ENCODE data around the gene DLGAP1.

The DLGAP1 gene

GRCh38 chr18:3874125-3874524 lies 581.0 kb downstream of the DLGAP1 start:
- H2AFZ ChIP-seq (ENCODE audit: low read depth, low read length), result no peak overlapping the region
- no peak overlapping the region for H3K27ac ChIP-seq (ENCODE audit: low read length)
- no peak overlapping the region for H3K4me3 ChIP-seq (ENCODE audit: low read length)
- H3K4me1 ChIP-seq (ENCODE audit: low read length), result no peaks in the 10 kb centered on the region
- H3K79me2 ChIP-seq (ENCODE audit: low read length), result no peaks in the 10 kb centered on the region
- no peaks in the 10 kb centered on the region for H3K9me3 ChIP-seq (ENCODE audit: insufficient read depth, low read length)
- H4K20me1 ChIP-seq (ENCODE audit: insufficient read depth, low read length), result no peaks in the 10 kb centered on the region
- H3K9ac ChIP-seq (ENCODE audit: low read length), result no peak overlapping the region
- TF ChIP-seq CTCF (IDR thresholded peaks at IDR 0.05; ENCODE audit: low read depth, low read length) (no peak), EZH2phosphoT487 (IDR thresholded peaks at IDR 0.05; ENCODE audit: low read depth) (no peak)
- H3K36me3 ChIP-seq (replicated peaks; ENCODE audit: low read depth, low read length), result no peaks in the 10 kb centered on the region
- peaks cover 55% of the 10 kb centered on the region for H3K27me3 ChIP-seq (ENCODE audit: low read depth, low read length)
- H3K4me2 ChIP-seq (ENCODE audit: low read length), result no peak overlapping the region

- TF ChIP-seq CTCF (IDR thresholded peaks at IDR 0.05; ENCODE audit: low read depth, low read length), result no peak
- no peak for TF ChIP-seq EZH2phosphoT487 (IDR thresholded peaks at IDR 0.05; ENCODE audit: low read depth)
- Histone ChIP-seq H3K36me3 (replicated peaks; ENCODE audit: low read depth, low read length) (no peaks in the 10 kb centered on the region), H3K9me3 (ENCODE audit: insufficient read depth, low read length) (no peaks in the 10 kb centered on the region), H3K9ac (ENCODE audit: low read length) (no peak overlapping the region), H3K27me3 (ENCODE audit: low read depth, low read length) (peaks cover 55% of the 10 kb centered on the region), H3K4me1 (ENCODE audit: low read length) (no peaks in the 10 kb centered on the region), H3K4me2 (ENCODE audit: low read length) (no peak overlapping the region), H4K20me1 (ENCODE audit: insufficient read depth, low read length) (no peaks in the 10 kb centered on the region), H3K4me3 (ENCODE audit: low read length) (no peak overlapping the region), H3K79me2 (ENCODE audit: low read length) (no peaks in the 10 kb centered on the region), H3K27ac (ENCODE audit: low read length) (no peak overlapping the region), H2AFZ (ENCODE audit: low read depth, low read length) (no peak overlapping the region)
Observed at GRCh38 chr18:3873698-3874097, 581.4 kb downstream of the DLGAP1 start.

DNA sequence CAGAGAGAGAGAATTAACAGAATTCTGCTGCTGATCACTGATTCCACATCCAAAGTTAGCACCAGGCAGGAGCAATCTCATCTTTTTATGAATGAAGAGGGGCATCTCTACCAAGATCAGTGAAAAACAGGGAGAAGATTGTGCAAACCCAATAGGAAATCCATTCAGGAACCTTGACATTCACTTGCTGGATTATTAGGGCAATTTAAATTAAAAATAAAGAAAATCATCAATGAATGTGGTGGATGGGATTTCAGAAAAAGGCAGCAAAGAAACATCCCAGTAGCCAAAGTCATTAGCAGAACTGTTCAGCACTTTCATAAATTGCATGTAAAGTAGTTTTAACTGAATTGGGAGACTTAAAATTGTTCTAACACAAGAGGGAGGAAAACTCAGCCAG lies 581.9 kb downstream of the DLGAP1 start:
- H3K4me1 ChIP-seq (ENCODE audit: low read length), result no peaks in the 10 kb centered on the region
- H3K9me3 ChIP-seq (ENCODE audit: insufficient read depth, low read length), result no peaks in the 10 kb centered on the region
- H3K27ac ChIP-seq (ENCODE audit: low read length), result no peak overlapping the region

GRCh38 chr18:3872641-3873040 lies 582.5 kb downstream of the DLGAP1 start:
- H2AFZ ChIP-seq (ENCODE audit: low read depth, low read length), result no peak overlapping the region
- no peak overlapping the region for H3K27ac ChIP-seq (ENCODE audit: low read length)
- H3K4me1 ChIP-seq (ENCODE audit: low read length), result no peaks in the 10 kb centered on the region
- no peaks in the 10 kb centered on the region for H3K79me2 ChIP-seq (ENCODE audit: low read length)
- no peak overlapping the region for H3K4me3 ChIP-seq (ENCODE audit: low read length)
- H4K20me1 ChIP-seq (ENCODE audit: insufficient read depth, low read length), result no peaks in the 10 kb centered on the region
- TF ChIP-seq CTCF (IDR thresholded peaks at IDR 0.05; ENCODE audit: low read depth, low read length), result no peak
- TF ChIP-seq EZH2phosphoT487 (IDR thresholded peaks at IDR 0.05; ENCODE audit: low read depth), result no peak
- no peak overlapping the region for H3K9ac ChIP-seq (ENCODE audit: low read length)
- H3K9me3 ChIP-seq (ENCODE audit: insufficient read depth, low read length), result no peaks in the 10 kb centered on the region
- H3K27me3 ChIP-seq (ENCODE audit: low read depth, low read length), result peaks cover 54% of the 10 kb centered on the region
- H3K36me3 ChIP-seq (replicated peaks; ENCODE audit: low read depth, low read length), result no peaks in the 10 kb centered on the region
- no peak overlapping the region for H3K4me2 ChIP-seq (ENCODE audit: low read length)

More for the DNA sequence above, 581.9 kb downstream of the DLGAP1 start:
- Histone ChIP-seq H3K27me3 (ENCODE audit: low read depth, low read length) (peaks cover 55% of the 10 kb centered on the region), H3K36me3 (replicated peaks; ENCODE audit: low read depth, low read length) (no peaks in the 10 kb centered on the region), H3K4me2 (ENCODE audit: low read length) (no peak overlapping the region), H3K9ac (ENCODE audit: low read length) (no peak overlapping the region), H3K4me3 (ENCODE audit: low read length) (no peak overlapping the region), H4K20me1 (ENCODE audit: insufficient read depth, low read length) (no peaks in the 10 kb centered on the region), H3K79me2 (ENCODE audit: low read length) (no peaks in the 10 kb centered on the region), H2AFZ (ENCODE audit: low read depth, low read length) (no peak overlapping the region)
- no peak for TF ChIP-seq CTCF (IDR thresholded peaks at IDR 0.05; ENCODE audit: low read depth, low read length)
- no peak for TF ChIP-seq EZH2phosphoT487 (IDR thresholded peaks at IDR 0.05; ENCODE audit: low read depth)
